PC-9 (cell line): ENCODE results near the gene TANGO2. TPM values are rescaled to one million over a fixed set of nuclear protein-coding genes. Genes with fewer than 3 reads are reported as not detected.

Experiments
- BruUV-seq: library from RNA; stranded (reverse); fragments of 400-500 nt; replicated peaks from 2 replicates; lab custom pipeline; 2021; lab: Mats Ljungman, UMichigan
- CTCF ChIA-PET: fragments of 300-600 bp; sonication (Branson Sonifier 250); formaldehyde crosslinking; loops from one replicate; lab custom pipeline; 2022; ENCODE audit warnings: antibody characterized with exemption; lab: Charles Lee
- POLR2A ChIA-PET: fragments of 300-600 bp; sonication (Branson Sonifier 250); formaldehyde crosslinking; loops from one replicate; lab custom pipeline; 2022; ENCODE audit warnings: antibody characterized with exemption; ENCODE audit not compliant: unreplicated experiment; lab: Charles Lee
- DNase-seq, 2 experiments: peaks; one replicate each; pipeline versions ENCODE4 v3.0.0 to v3.0.0-alpha.2; 2015 to 2022; ENCODE audit warnings: mixed read lengths in 1 of 2
- H2AFZ ChIP-seq: fragments of 200-600 bp; sonication (generic); 2 replicates; pipeline ENCODE4 v1.8.1; 2017; ENCODE audit warnings: antibody characterized with exemption
- H3F3A ChIP-seq: fragments of 200-600 bp; sonication (generic); 2 replicates; pipeline ENCODE4 v1.8.1; 2017; ENCODE audit warnings: antibody characterized with exemption, mild to moderate bottlenecking, low read depth; ENCODE audit not compliant: insufficient read depth
- H3K27ac ChIP-seq: fragments of 200-600 bp; sonication (generic); 2 replicates; pipeline ENCODE4 v1.6.1; 2016; ENCODE audit warnings: mixed run types
- H3K27me3 ChIP-seq: fragments of 200-600 bp; sonication (generic); 2 replicates; pipeline ENCODE4 v1.6.1; 2016; ENCODE audit warnings: low read depth, mixed run types; ENCODE audit not compliant: insufficient read depth
- H3K36me3 ChIP-seq: fragments of 200-600 bp; sonication (generic); 2 replicates; pipeline ENCODE4 v1.6.1; 2016; ENCODE audit warnings: low read depth, mixed run types
- H3K4me1 ChIP-seq: fragments of 200-600 bp; sonication (generic); replicated peaks from 2 replicates; pipeline ENCODE4 v1.6.1; 2016; ENCODE audit warnings: mixed run types; ENCODE audit not compliant: insufficient read depth
- H3K4me2 ChIP-seq: fragments of 200-600 bp; sonication (generic); 2 replicates; pipeline ENCODE4 v1.6.1; 2017; ENCODE audit warnings: mixed run types
- H3K4me3 ChIP-seq: fragments of 200-600 bp; sonication (generic); 2 replicates; pipeline ENCODE4 v1.6.1; 2016; ENCODE audit warnings: mixed run types
- H3K79me2 ChIP-seq: fragments of 200-600 bp; sonication (generic); 2 replicates; pipeline ENCODE4 v1.6.1; 2017; ENCODE audit warnings: low read depth, mixed run types
- H3K9me2 ChIP-seq: fragments of 200-600 bp; sonication (generic); 2 replicates; pipeline ENCODE4 v1.8.1; 2017; ENCODE audit warnings: mild to moderate bottlenecking; ENCODE audit not compliant: insufficient read depth
- H3K9me3 ChIP-seq: fragments of 200-600 bp; sonication (generic); 2 replicates; pipeline ENCODE4 v1.8.1; 2016; ENCODE audit warnings: low read depth; ENCODE audit not compliant: insufficient read depth
- H4K20me1 ChIP-seq: fragments of 200-600 bp; sonication (generic); 2 replicates; pipeline ENCODE4 v1.8.1; 2017; ENCODE audit not compliant: insufficient read depth
- CTCF ChIP-seq: fragments of 200-600 bp; sonication (generic); conservative IDR thresholded peaks from 2 replicates; pipeline ENCODE4 v1.6.1; 2017; ENCODE audit warnings: mixed run types, antibody characterized with exemption, mild to moderate bottlenecking, moderate library complexity
- EZH2 ChIP-seq: fragments of 200-600 bp; sonication (generic); IDR thresholded peaks from 2 replicates; pipeline ENCODE4 v1.8.0; 2017; ENCODE audit warnings: antibody characterized with exemption, low read depth
- intact Hi-C: fragments of 100-400 bp; cut with micrococcal nuclease; formaldehyde crosslinking; loops from one replicate; pipeline ENCODE4 v1.10.0; 2022; ENCODE audit not compliant: unreplicated experiment
- total RNA-seq: library from RNA; stranded (reverse); gene quantifications from 2 replicates; pipeline ENCODE4 v1.2.3, GENCODE V29; 2021

The TANGO2 gene
- total RNA-seq, 1 experiment from 2014 or later, result 22.4 TPM

- no peak overlapping the region for H3K4me3 ChIP-seq
- intact Hi-C loops, result no loop called here
Observed at GRCh38 chr22:20052309-20053259, 31.7 kb downstream of the TANGO2 start.

GRCh38 chr22:20053407-20054033, 32.6 kb downstream of the TANGO2 start:
- H4K20me1 ChIP-seq, result no peaks in the 10 kb centered on the region
- H3K9me3 ChIP-seq, result no peaks in the 10 kb centered on the region
- H2AFZ ChIP-seq, result no peak overlapping the region
- BruUV-seq, result no TSS peak
- TF ChIP-seq CTCF (no peak), EZH2 (no peak)
- no peaks in the 10 kb centered on the region for H3F3A ChIP-seq
- POLR2A ChIA-PET, result no interaction called here
- H3K79me2 ChIP-seq, result no peaks in the 10 kb centered on the region
- H3K4me3 ChIP-seq, result no peak overlapping the region
- H3K27ac ChIP-seq, result no peak overlapping the region
- H3K9me2 ChIP-seq, result no peaks in the 10 kb centered on the region
- H3K36me3 ChIP-seq, result no peaks in the 10 kb centered on the region
- intact Hi-C loops, result no loop called here
- CTCF ChIA-PET, result no interaction called here
- no peak for DNase-seq
- H3K27me3 ChIP-seq, result no peaks in the 10 kb centered on the region
- no peaks in the 10 kb centered on the region for H3K4me1 ChIP-seq
- H3K4me2 ChIP-seq, result no peak overlapping the region

More at GRCh38 chr22:20052309-20053259, 31.7 kb downstream of the TANGO2 start:
- no peaks in the 10 kb centered on the region for H3K36me3 ChIP-seq
- no peaks in the 10 kb centered on the region for H3K9me3 ChIP-seq
- ChIA-PET CTCF (no interaction called here), POLR2A (no interaction called here)
- no TSS peak for BruUV-seq
- H3K27ac ChIP-seq, result no peak overlapping the region
- H3K27me3 ChIP-seq, result no peaks in the 10 kb centered on the region
- H4K20me1 ChIP-seq, result no peaks in the 10 kb centered on the region
- H3K4me2 ChIP-seq, result no peak overlapping the region
- no peak for TF ChIP-seq CTCF
- TF ChIP-seq EZH2, result no peak
- H3K4me1 ChIP-seq, result no peaks in the 10 kb centered on the region
- H3K79me2 ChIP-seq, result no peaks in the 10 kb centered on the region
- H3F3A ChIP-seq, result no peaks in the 10 kb centered on the region
- no peak for DNase-seq
- no peak overlapping the region for H2AFZ ChIP-seq
- H3K9me2 ChIP-seq, result no peaks in the 10 kb centered on the region

- no peak overlapping the region for H3K27ac ChIP-seq
- TF ChIP-seq CTCF, result no peak
- TF ChIP-seq EZH2, result no peak
- H3K9me3 ChIP-seq, result no peaks in the 10 kb centered on the region
- no peak overlapping the region for H3K4me3 ChIP-seq
- no peaks in the 10 kb centered on the region for H3K36me3 ChIP-seq
- no peaks in the 10 kb centered on the region for H4K20me1 ChIP-seq
- H3K4me1 ChIP-seq, result no peaks in the 10 kb centered on the region
- ChIA-PET CTCF (no interaction called here), POLR2A (no interaction called here)
- no peaks in the 10 kb centered on the region for H3F3A ChIP-seq
- BruUV-seq, result no TSS peak
- H3K79me2 ChIP-seq, result no peaks in the 10 kb centered on the region
- no peaks in the 10 kb centered on the region for H3K27me3 ChIP-seq
- H2AFZ ChIP-seq, result no peak overlapping the region
- intact Hi-C loops, result no loop called here
- no peak for DNase-seq
- no peak overlapping the region for H3K4me2 ChIP-seq
- H3K9me2 ChIP-seq, result no peaks in the 10 kb centered on the region
Observed at GRCh38 chr22:20054034-20054427, 33.1 kb downstream of the TANGO2 start.
